RWPE2 (cell line): Measurements from ENCODE around the gene TAS1R2.

Experiments
- ATAC-seq: fragments of 200-7000 bp; cut with Tn5 transposase; 3 replicates; pipeline ENCODE4 v1.9.1; 2021; ENCODE audit warnings: low read depth
- DNase-seq: peaks from one replicate; pipeline ENCODE4 v3.0.0-alpha.2; 2020; ENCODE audit warnings: low spot score
- H3K27ac ChIP-seq: fragments of 450-650 bp; 2 replicates; pipeline ENCODE4 v1.5.1; 2017; ENCODE audit warnings: mild to moderate bottlenecking; ENCODE audit not compliant: poor library complexity, severe bottlenecking
- H3K27me3 ChIP-seq: fragments of 250-450 bp; sonication (Bioruptor Pico); 2 replicates; pipeline ENCODE4 v1.5.1; 2021; ENCODE audit warnings: mild to moderate bottlenecking, moderate library complexity; ENCODE audit not compliant: insufficient read depth, poor library complexity, severe bottlenecking
- H3K36me3 ChIP-seq: fragments of 250-450 bp; sonication (Bioruptor Pico); 2 replicates; pipeline ENCODE4 v1.5.1; 2020; ENCODE audit warnings: low read depth, mild to moderate bottlenecking, moderate library complexity
- H3K4me1 ChIP-seq: fragments of 250-450 bp; sonication (Bioruptor Pico); 2 replicates; pipeline ENCODE4 v1.5.1; 2021; ENCODE audit warnings: mild to moderate bottlenecking, moderate library complexity; ENCODE audit not compliant: insufficient read depth, poor library complexity, severe bottlenecking
- H3K4me3 ChIP-seq: fragments of 250-450 bp; sonication (Bioruptor Pico); 2 replicates; pipeline ENCODE4 v1.5.1; 2021; ENCODE audit warnings: mild to moderate bottlenecking, moderate library complexity; ENCODE audit not compliant: severe bottlenecking
- H3K9me3 ChIP-seq: fragments of 250-450 bp; sonication (Bioruptor Pico); 2 replicates; pipeline ENCODE4 v1.5.1; 2021; ENCODE audit warnings: mild to moderate bottlenecking, moderate library complexity; ENCODE audit not compliant: severe bottlenecking
- CTCF ChIP-seq: fragments of 450-650 bp; IDR thresholded peaks from one replicate; pipeline ENCODE4 v1.5.1; 2017; ENCODE audit warnings: mild to moderate bottlenecking, moderate library complexity; ENCODE audit not compliant: poor library complexity, severe bottlenecking

The TAS1R2 gene

GRCh38 chr1:18819986-18820790, 39.3 kb downstream of the TAS1R2 start:
- no peaks in the 10 kb centered on the region for H3K9me3 ChIP-seq
- H3K27ac ChIP-seq: no peak overlapping the region
- H3K4me1 ChIP-seq: no peaks in the 10 kb centered on the region
- H3K27me3 ChIP-seq: peaks cover 7% of the 10 kb centered on the region
- H3K4me3 ChIP-seq: no peak overlapping the region
- no peak for TF ChIP-seq CTCF
- no peaks in the 10 kb centered on the region for H3K36me3 ChIP-seq
- no peak for DNase-seq
- ATAC-seq: no peak; the same call in 2 of the 3 replicates

- no peak overlapping the region for H3K27ac ChIP-seq
- peaks cover 7% of the 10 kb centered on the region for H3K27me3 ChIP-seq
- no peaks in the 10 kb centered on the region for H3K9me3 ChIP-seq
- H3K36me3 ChIP-seq: no peaks in the 10 kb centered on the region
- ATAC-seq: no peak
- no peak for TF ChIP-seq CTCF
- no peaks in the 10 kb centered on the region for H3K4me1 ChIP-seq
- DNase-seq: no peak
- H3K4me3 ChIP-seq: no peak overlapping the region
Measured at GRCh38 chr1:18819203-18819602, 40.3 kb downstream of the TAS1R2 start.

GRCh38 chr1:18817795-18818435, 41.5 kb downstream of the TAS1R2 start:
- Histone ChIP-seq H3K36me3 (no peaks in the 10 kb centered on the region), H3K9me3 (no peaks in the 10 kb centered on the region), H3K4me1 (no peaks in the 10 kb centered on the region), H3K27ac (no peak overlapping the region), H3K4me3 (no peak overlapping the region), H3K27me3 (peaks cover 7% of the 10 kb centered on the region)
- no peak for TF ChIP-seq CTCF
- DNase-seq (no peak), ATAC-seq (no peak)

- TF ChIP-seq CTCF: no peak
- no peaks in the 10 kb centered on the region for H3K36me3 ChIP-seq
- ATAC-seq: no peak
Measured at GRCh38 chr1:18817316-18817715, 42.1 kb downstream of the TAS1R2 start.

GRCh38 chr1:18816808-18817207, 42.7 kb downstream of the TAS1R2 start:
- no peaks in the 10 kb centered on the region for H3K9me3 ChIP-seq
- no peak for TF ChIP-seq CTCF
- ATAC-seq: no peak
- DNase-seq: no peak
- no peak overlapping the region for H3K4me3 ChIP-seq
- H3K27me3 ChIP-seq: peaks cover 7% of the 10 kb centered on the region
- H3K27ac ChIP-seq: no peak overlapping the region
- no peaks in the 10 kb centered on the region for H3K4me1 ChIP-seq
- no peaks in the 10 kb centered on the region for H3K36me3 ChIP-seq

More at GRCh38 chr1:18817316-18817715, 42.1 kb downstream of the TAS1R2 start:
- Histone ChIP-seq H3K4me1 (no peaks in the 10 kb centered on the region), H3K9me3 (no peaks in the 10 kb centered on the region), H3K27ac (no peak overlapping the region), H3K4me3 (no peak overlapping the region), H3K27me3 (peaks cover 7% of the 10 kb centered on the region)
- DNase-seq: no peak
